ENCODE data around the gene PHF19.

DNA sequence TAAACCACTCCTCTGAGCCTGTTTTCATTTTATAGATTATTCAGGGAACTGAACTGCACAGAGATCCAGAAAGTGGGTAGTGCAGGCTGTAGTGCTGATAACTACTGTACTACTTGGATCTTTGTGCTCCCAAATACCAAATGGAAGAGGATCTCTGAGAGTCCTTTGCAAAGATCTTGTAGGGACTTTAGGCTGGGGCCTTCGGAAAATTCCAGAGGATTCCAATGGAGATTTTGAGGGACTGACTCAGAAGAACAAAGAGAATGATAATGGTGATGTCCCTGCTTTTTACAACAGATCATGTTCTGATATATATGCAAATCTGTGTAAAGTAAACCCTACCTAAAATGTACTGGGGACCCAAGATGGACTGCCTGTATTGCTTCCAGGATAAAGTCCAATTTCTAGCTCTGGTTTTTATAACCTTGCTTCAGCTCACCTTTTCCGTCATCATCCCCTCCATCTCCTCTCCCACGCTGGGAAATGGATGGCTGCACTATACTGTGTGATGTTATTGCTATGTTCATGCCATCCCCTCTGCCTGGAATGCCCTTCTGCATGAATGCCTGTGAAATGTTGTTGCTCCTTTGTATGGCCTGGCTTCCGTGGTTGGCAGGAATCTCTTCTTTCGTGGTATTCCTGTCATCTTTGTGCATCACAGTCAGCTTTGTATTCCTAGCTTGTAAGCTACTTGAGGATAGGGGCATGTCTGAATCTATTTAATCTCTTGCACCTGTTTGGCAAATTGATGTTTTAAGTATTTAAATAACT lies 24.6 kb downstream of the PHF19 start:
- no peak for TF ChIP-seq CTCF (IDR thresholded peaks at IDR 0.05)
- TF ChIP-seq POLR2A (IDR thresholded peaks at IDR 0.05): no peak

Data from lower leg skin (tissue), 3 donors.